Measurements from ENCODE around the gene MPST. TPM values are rescaled to one million over a fixed set of nuclear protein-coding genes. Genes with fewer than 3 reads are reported as not detected.
A peak's percentile ranks its signal among the peaks of the same experiment; 100 is the strongest.

Gene MPST
- total RNA-seq, 1 donor from 2014 or later, result 58.8 TPM

GRCh38 chr22:37014415-37014806 is 5.1 kb upstream of the MPST start:
- Mint-ChIP-seq H3K4me3 (ENCODE audit: unreplicated experiment) (no peak overlapping the region), H3K27ac (ENCODE audit: unreplicated experiment) (no peak overlapping the region), H3K27me3 (ENCODE audit: unreplicated experiment) (peaks cover 4% of the 10 kb centered on the region), H3K9me3 (ENCODE audit: unreplicated experiment) (peaks cover 6% of the 10 kb centered on the region), H3K36me3 (ENCODE audit: unreplicated experiment) (no peaks in the 10 kb centered on the region), H3K4me1 (ENCODE audit: low read depth, unreplicated experiment) (peaks cover 4% of the 10 kb centered on the region)
- no peak for DNase-seq
- TF ChIP-seq, protein P1, sequence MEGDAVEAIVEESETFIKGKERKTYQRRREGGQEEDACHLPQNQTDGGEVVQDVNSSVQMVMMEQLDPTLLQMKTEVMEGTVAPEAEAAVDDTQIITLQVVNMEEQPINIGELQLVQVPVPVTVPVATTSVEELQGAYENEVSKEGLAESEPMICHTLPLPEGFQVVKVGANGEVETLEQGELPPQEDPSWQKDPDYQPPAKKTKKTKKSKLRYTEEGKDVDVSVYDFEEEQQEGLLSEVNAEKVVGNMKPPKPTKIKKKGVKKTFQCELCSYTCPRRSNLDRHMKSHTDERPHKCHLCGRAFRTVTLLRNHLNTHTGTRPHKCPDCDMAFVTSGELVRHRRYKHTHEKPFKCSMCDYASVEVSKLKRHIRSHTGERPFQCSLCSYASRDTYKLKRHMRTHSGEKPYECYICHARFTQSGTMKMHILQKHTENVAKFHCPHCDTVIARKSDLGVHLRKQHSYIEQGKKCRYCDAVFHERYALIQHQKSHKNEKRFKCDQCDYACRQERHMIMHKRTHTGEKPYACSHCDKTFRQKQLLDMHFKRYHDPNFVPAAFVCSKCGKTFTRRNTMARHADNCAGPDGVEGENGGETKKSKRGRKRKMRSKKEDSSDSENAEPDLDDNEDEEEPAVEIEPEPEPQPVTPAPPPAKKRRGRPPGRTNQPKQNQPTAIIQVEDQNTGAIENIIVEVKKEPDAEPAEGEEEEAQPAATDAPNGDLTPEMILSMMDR (IDR thresholded peaks at IDR 0.05; ENCODE audit: partially characterized antibody, unreplicated experiment), result no peak

- no peak overlapping the region for H3K27ac Mint-ChIP-seq (ENCODE audit: unreplicated experiment)
- peaks cover 6% of the 10 kb centered on the region for H3K9me3 Mint-ChIP-seq (ENCODE audit: unreplicated experiment)
- no peak overlapping the region for H3K4me3 Mint-ChIP-seq (ENCODE audit: unreplicated experiment)
- H3K4me1 Mint-ChIP-seq (ENCODE audit: low read depth, unreplicated experiment), result peaks cover 4% of the 10 kb centered on the region
- DNase-seq, result no peak
- H3K27me3 Mint-ChIP-seq (ENCODE audit: unreplicated experiment), result peaks cover 2% of the 10 kb centered on the region
- H3K36me3 Mint-ChIP-seq (ENCODE audit: unreplicated experiment), result no peaks in the 10 kb centered on the region
- TF ChIP-seq, protein P1 (IDR thresholded peaks at IDR 0.05; ENCODE audit: partially characterized antibody, unreplicated experiment), result no peak
Observed at GRCh38 chr22:37014835-37015586, 4.5 kb upstream of the MPST start.

GRCh38 chr22:37015587-37015878 is 4.0 kb upstream of the MPST start:
- Mint-ChIP-seq H3K36me3 (ENCODE audit: unreplicated experiment) (no peaks in the 10 kb centered on the region), H3K27ac (ENCODE audit: unreplicated experiment) (no peak overlapping the region), H3K4me1 (ENCODE audit: low read depth, unreplicated experiment) (peaks cover 5% of the 10 kb centered on the region), H3K27me3 (ENCODE audit: unreplicated experiment) (peaks cover 2% of the 10 kb centered on the region), H3K9me3 (ENCODE audit: unreplicated experiment) (peaks cover 6% of the 10 kb centered on the region), H3K4me3 (ENCODE audit: unreplicated experiment) (no peak overlapping the region)
- no peak for DNase-seq
- TF ChIP-seq, protein P1 (IDR thresholded peaks at IDR 0.05; ENCODE audit: partially characterized antibody, unreplicated experiment), result no peak

- H3K27me3 Mint-ChIP-seq (ENCODE audit: unreplicated experiment), result peaks cover 2% of the 10 kb centered on the region
- TF ChIP-seq, protein P1 (IDR thresholded peaks at IDR 0.05; ENCODE audit: partially characterized antibody, unreplicated experiment), result no peak
- peak overlapping the region; percentile 11 for H3K27ac Mint-ChIP-seq (ENCODE audit: unreplicated experiment)
- peaks cover 6% of the 10 kb centered on the region for H3K9me3 Mint-ChIP-seq (ENCODE audit: unreplicated experiment)
- H3K36me3 Mint-ChIP-seq (ENCODE audit: unreplicated experiment), result no peaks in the 10 kb centered on the region
- H3K4me1 Mint-ChIP-seq (ENCODE audit: low read depth, unreplicated experiment), result peaks cover 5% of the 10 kb centered on the region
- H3K4me3 Mint-ChIP-seq (ENCODE audit: unreplicated experiment), result no peak overlapping the region
- no peak for DNase-seq
Observed at GRCh38 chr22:37016134-37016910, 3.2 kb upstream of the MPST start.

GRCh38 chr22:37017356-37017755 is 2.2 kb upstream of the MPST start:
- TF ChIP-seq, protein P1 (IDR thresholded peaks at IDR 0.05; ENCODE audit: partially characterized antibody, unreplicated experiment), result no peak
- H3K4me3 Mint-ChIP-seq (ENCODE audit: unreplicated experiment), result no peak overlapping the region
- no peak for DNase-seq
- no peaks in the 10 kb centered on the region for H3K36me3 Mint-ChIP-seq (ENCODE audit: unreplicated experiment)
- peaks cover 9% of the 10 kb centered on the region for H3K4me1 Mint-ChIP-seq (ENCODE audit: low read depth, unreplicated experiment)
- peaks cover 2% of the 10 kb centered on the region for H3K27me3 Mint-ChIP-seq (ENCODE audit: unreplicated experiment)
- no peak overlapping the region for H3K27ac Mint-ChIP-seq (ENCODE audit: unreplicated experiment)
- H3K9me3 Mint-ChIP-seq (ENCODE audit: unreplicated experiment), result peaks cover 6% of the 10 kb centered on the region
